Breast epithelium (tissue), 3 donors: ENCODE results near the gene ARHGEF1.

Source experiments
- POLR2A ChIP-seq: fragments of 450-650 bp; IDR thresholded peaks from one replicate; pipeline ENCODE4 v1.6.1; 2016; ENCODE audit warnings: antibody characterized with exemption, mild to moderate bottlenecking, moderate library complexity
- POLR2AphosphoS5 ChIP-seq, 3 donors: sonication (generic); formaldehyde crosslinking; IDR thresholded peaks; one replicate each; pipeline ENCODE4 v1.6.1; 2017; ENCODE audit warnings: antibody characterized with exemption in 3 of 3
- TF ChIP-seq, protein P1 (sequence below), 3 donors: fragments of 450-650 bp; IDR thresholded peaks; one replicate each; pipeline ENCODE4 v1.5.1; 2016 to 2017; ENCODE audit warnings: antibody characterized with exemption in 3 of 3, mild to moderate bottlenecking in 3 of 3, moderate library complexity in 3 of 3

DNA sequence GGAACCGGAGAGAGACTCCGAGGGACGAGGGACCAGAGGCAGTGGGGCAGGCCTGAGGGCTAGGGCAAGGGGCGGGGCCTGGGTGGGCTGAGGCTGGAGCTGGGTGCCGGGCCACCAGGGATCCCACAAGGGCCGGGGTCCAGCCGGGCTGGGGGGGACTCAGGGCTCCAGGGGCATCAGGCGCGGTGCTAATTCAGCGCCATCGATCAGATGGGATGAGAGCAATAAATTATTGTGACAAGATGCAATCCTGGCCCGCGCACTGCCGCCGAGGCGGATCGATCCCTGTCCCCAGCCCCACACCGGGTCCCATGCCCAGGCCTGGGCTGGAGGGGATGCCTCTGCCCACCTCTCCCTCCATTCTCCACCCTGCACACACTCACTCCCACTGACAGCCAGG lies 39.6 kb downstream of the ARHGEF1 start:
- TF ChIP-seq POLR2AphosphoS5 (IDR thresholded peaks at IDR 0.05) (no peak), POLR2A (no peak)
- TF ChIP-seq, protein P1, sequence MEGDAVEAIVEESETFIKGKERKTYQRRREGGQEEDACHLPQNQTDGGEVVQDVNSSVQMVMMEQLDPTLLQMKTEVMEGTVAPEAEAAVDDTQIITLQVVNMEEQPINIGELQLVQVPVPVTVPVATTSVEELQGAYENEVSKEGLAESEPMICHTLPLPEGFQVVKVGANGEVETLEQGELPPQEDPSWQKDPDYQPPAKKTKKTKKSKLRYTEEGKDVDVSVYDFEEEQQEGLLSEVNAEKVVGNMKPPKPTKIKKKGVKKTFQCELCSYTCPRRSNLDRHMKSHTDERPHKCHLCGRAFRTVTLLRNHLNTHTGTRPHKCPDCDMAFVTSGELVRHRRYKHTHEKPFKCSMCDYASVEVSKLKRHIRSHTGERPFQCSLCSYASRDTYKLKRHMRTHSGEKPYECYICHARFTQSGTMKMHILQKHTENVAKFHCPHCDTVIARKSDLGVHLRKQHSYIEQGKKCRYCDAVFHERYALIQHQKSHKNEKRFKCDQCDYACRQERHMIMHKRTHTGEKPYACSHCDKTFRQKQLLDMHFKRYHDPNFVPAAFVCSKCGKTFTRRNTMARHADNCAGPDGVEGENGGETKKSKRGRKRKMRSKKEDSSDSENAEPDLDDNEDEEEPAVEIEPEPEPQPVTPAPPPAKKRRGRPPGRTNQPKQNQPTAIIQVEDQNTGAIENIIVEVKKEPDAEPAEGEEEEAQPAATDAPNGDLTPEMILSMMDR (IDR thresholded peaks at IDR 0.05) = no peak
